GM21381 (cell line): ENCODE measurements around the gene NECAP2.
"Not testable (repeated sequence)": the region's sequence is repeated elsewhere in the genome, so short reads cannot be mapped to it uniquely, and the experiment has no call there.

Experiments used
- ATAC-seq: cut with Tn5 transposase; IDR thresholded peaks from one replicate; pipeline ENCODE4 v1.9.1; 2021; ENCODE audit warnings: mild to moderate bottlenecking, moderate library complexity; ENCODE audit not compliant: unreplicated experiment

The NECAP2 gene

GRCh38 chr1:16492937-16493336 is 52.4 kb downstream of the NECAP2 start:
- ATAC-seq = not testable (repeated sequence)

GRCh38 chr1:16493731-16494130 is 53.2 kb downstream of the NECAP2 start:
- ATAC-seq = not testable (repeated sequence)

GRCh38 chr1:16497474-16497904 is 57.0 kb downstream of the NECAP2 start:
- not testable (repeated sequence) for ATAC-seq

GRCh38 chr1:16498047-16498446 is 57.5 kb downstream of the NECAP2 start:
- ATAC-seq = not testable (repeated sequence)

GRCh38 chr1:16498573-16499413 is 58.3 kb downstream of the NECAP2 start:
- peak; percentile 92 for ATAC-seq

- ATAC-seq = not testable (repeated sequence)
Measured at GRCh38 chr1:16500466-16500865, 59.9 kb downstream of the NECAP2 start.

- ATAC-seq = not testable (repeated sequence)
Measured at GRCh38 chr1:16500975-16501374, 60.5 kb downstream of the NECAP2 start.

GRCh38 chr1:16501446-16501845 is 60.9 kb downstream of the NECAP2 start:
- ATAC-seq = not testable (repeated sequence)

GRCh38 chr1:16503494-16503893 is 63.0 kb downstream of the NECAP2 start:
- ATAC-seq = no peak

GRCh38 chr1:16505870-16506269 is 65.3 kb downstream of the NECAP2 start:
- ATAC-seq = not testable (repeated sequence)

- ATAC-seq = not testable (repeated sequence)
Measured at GRCh38 chr1:16506364-16507136, 66.0 kb downstream of the NECAP2 start.

- ATAC-seq = not testable (repeated sequence)
Measured at GRCh38 chr1:16508861-16509445, 68.4 kb downstream of the NECAP2 start.
